PC-3 (cell line): ENCODE data around the gene KCNJ5. TPM values are rescaled to one million over a fixed set of nuclear protein-coding genes. Genes with fewer than 3 reads are reported as not detected.

Experiments
- ATAC-seq: fragments of 200-7000 bp; cut with Tn5 transposase; 2 replicates; pipeline ENCODE4 v1.9.1; 2020; ENCODE audit warnings: mild to moderate bottlenecking, moderate library complexity
- BruUV-seq: library from RNA; stranded (reverse); fragments of 400-500 nt; replicated peaks from 2 replicates; lab custom pipeline; 2021; lab: Mats Ljungman, UMichigan
- CTCF ChIA-PET: fragments of 300-600 bp; sonication (Branson Sonifier 250); formaldehyde crosslinking; loops from one replicate; lab custom pipeline; 2022; ENCODE audit warnings: antibody characterized with exemption; lab: Charles Lee
- POLR2A ChIA-PET: fragments of 300-600 bp; sonication (Branson Sonifier 250); formaldehyde crosslinking; loops from one replicate; lab custom pipeline; 2022; ENCODE audit warnings: antibody characterized with exemption; ENCODE audit not compliant: unreplicated experiment; lab: Charles Lee
- DNase-seq: peaks from one replicate; pipeline ENCODE4 v3.0.0-alpha.2; 2015
- H2AFZ ChIP-seq: fragments of 300-600 bp; sonication (generic); 2 replicates; pipeline ENCODE4 v1.6.0; 2016; ENCODE audit warnings: antibody characterized with exemption, low read length
- H3F3A ChIP-seq: fragments of 300-600 bp; sonication (generic); one replicate; pipeline ENCODE4 v1.6.0; 2017; ENCODE audit warnings: antibody characterized with exemption, low read length, control low read depth, mild to moderate bottlenecking; ENCODE audit not compliant: unreplicated experiment
- H3K27ac ChIP-seq: fragments of 300-600 bp; sonication (generic); 2 replicates; pipeline ENCODE4 v1.5.1; 2016; ENCODE audit warnings: mild to moderate bottlenecking, low read length
- H3K27me3 ChIP-seq: fragments of 300-600 bp; sonication (generic); 2 replicates; pipeline ENCODE4 v1.6.1; 2016; ENCODE audit warnings: low read length, mixed read lengths
- H3K36me3 ChIP-seq: fragments of 300-600 bp; sonication (generic); 2 replicates; pipeline ENCODE4 v1.6.1; 2016; ENCODE audit warnings: low read depth, mixed run types, low read length, mixed read lengths
- H3K4me1 ChIP-seq: fragments of 300-600 bp; sonication (generic); 2 replicates; pipeline ENCODE4 v1.5.1; 2016; ENCODE audit warnings: low read length; ENCODE audit not compliant: insufficient read depth
- H3K4me2 ChIP-seq: fragments of 300-600 bp; sonication (generic); 2 replicates; pipeline ENCODE4 v1.6.0; 2016; ENCODE audit warnings: low read length
- H3K4me3 ChIP-seq: fragments of 300-600 bp; sonication (generic); 2 replicates; pipeline ENCODE4 v1.5.1; 2016; ENCODE audit warnings: mild to moderate bottlenecking, low read length, mixed read lengths
- H3K79me2 ChIP-seq: fragments of 300-600 bp; sonication (generic); 2 replicates; pipeline ENCODE4 v1.6.1; 2017; ENCODE audit warnings: low read length, mixed read lengths
- H3K9ac ChIP-seq: fragments of 300-600 bp; sonication (generic); 2 replicates; pipeline ENCODE4 v1.6.0; 2016; ENCODE audit warnings: mild to moderate bottlenecking, low read length
- H3K9me2 ChIP-seq: fragments of 300-600 bp; sonication (generic); replicated peaks from 2 replicates; pipeline ENCODE4 v1.6.1; 2016; ENCODE audit warnings: mixed run types, low read length, mixed read lengths
- H3K9me3 ChIP-seq: fragments of 300-600 bp; sonication (generic); 2 replicates; pipeline ENCODE4 v1.6.1; 2016; ENCODE audit warnings: low read length, mixed read lengths
- H4K20me1 ChIP-seq: fragments of 300-600 bp; sonication (generic); 2 replicates; pipeline ENCODE4 v1.6.1; 2016; ENCODE audit warnings: low read length, mixed read lengths
- CTCF ChIP-seq: fragments of 300-600 bp; sonication (generic); conservative IDR thresholded peaks from 2 replicates; pipeline ENCODE4 v1.5.1; 2017; ENCODE audit warnings: antibody characterized with exemption, low read depth, mild to moderate bottlenecking, low read length
- EZH2 ChIP-seq: fragments of 300-600 bp; sonication (generic); IDR thresholded peaks from one replicate; pipeline ENCODE4 v1.6.1; 2017; ENCODE audit warnings: antibody characterized with exemption, mild to moderate bottlenecking, low read length; ENCODE audit not compliant: unreplicated experiment
- EZH2phosphoT487 ChIP-seq: fragments of 300-600 bp; sonication (generic); IDR thresholded peaks from 2 replicates; pipeline ENCODE4 v1.6.1; 2018; ENCODE audit warnings: mild to moderate bottlenecking, antibody characterized with exemption, low read length, borderline replicate concordance
- intact Hi-C: fragments of 100-400 bp; cut with micrococcal nuclease; formaldehyde crosslinking; loops from 2 replicates; pipeline ENCODE4 v1.9.0; 2023
- total RNA-seq: library from RNA; depleted of rRNA; stranded (reverse); fragments of >200 nt; gene quantifications from 2 replicates; pipeline ENCODE4 v1.2.3, GENCODE V29; 2014

KCNJ5 gene
- total RNA-seq, 1 experiment from 2014 or later: not detected

DNA sequence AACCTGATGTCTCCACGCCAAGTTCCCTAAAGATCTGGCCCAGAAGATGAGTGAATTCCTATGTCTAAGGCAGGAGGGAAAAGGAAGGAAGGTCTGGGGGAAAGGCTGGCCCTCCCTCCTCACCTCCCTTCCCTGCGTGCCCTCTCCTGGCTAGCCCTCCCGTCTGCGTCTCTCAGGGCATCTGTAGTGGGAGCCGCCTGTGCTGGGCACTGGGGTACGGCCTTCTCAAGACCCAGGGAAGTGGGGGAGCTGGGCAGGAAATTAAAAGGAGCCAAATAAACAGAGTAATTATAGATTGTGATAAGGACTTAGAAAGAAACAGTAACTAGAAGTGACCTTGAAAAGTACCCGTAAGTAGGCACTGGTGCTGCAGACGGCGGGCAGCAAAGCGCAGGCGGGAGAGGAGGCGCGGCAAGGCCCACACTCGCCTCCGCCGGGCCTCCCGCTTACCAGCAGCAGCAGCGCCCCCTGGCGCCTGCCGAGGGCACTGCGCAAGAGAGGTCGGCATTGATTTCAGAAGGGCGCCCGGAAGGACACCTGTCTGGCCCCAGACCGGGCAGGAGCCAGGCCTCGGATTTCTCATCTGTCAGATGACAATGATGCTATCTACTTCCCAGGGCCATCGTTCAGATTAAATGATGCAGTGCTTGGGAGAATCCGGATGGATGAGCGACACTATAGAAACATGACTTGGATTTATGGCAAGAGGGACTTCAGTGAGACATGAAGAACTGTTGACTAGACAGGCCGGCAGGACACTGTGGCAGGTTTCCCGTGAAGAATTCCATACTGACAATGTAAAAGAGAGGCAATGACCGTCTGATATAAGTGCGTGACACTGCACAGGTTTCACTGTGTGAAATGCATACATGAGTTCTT, 31.4 kb upstream of the KCNJ5 start:
- POLR2A ChIA-PET: no interaction called here
- Histone ChIP-seq H3K4me2 (no peak overlapping the region), H3K9ac (no peak overlapping the region), H3K27me3 (peaks cover 5% of the 10 kb centered on the region; the same call in 1 of the 2 replicates), H2AFZ (no peak overlapping the region), H3K36me3 (no peaks in the 10 kb centered on the region), H3K4me3 (no peak overlapping the region), H3F3A (no peaks in the 10 kb centered on the region), H3K9me3 (no peaks in the 10 kb centered on the region), H4K20me1 (no peaks in the 10 kb centered on the region), H3K79me2 (no peaks in the 10 kb centered on the region), H3K9me2 (no peaks in the 10 kb centered on the region), H3K4me1 (peaks cover 14% of the 10 kb centered on the region), H3K27ac (no peak overlapping the region)
- CTCF ChIA-PET: no interaction called here
- ATAC-seq (peak; percentile 76), DNase-seq (peak; percentile 73)
- BruUV-seq: no TSS peak
- TF ChIP-seq CTCF (peak; percentile 96), EZH2phosphoT487 (no peak)
- intact Hi-C loops: no loop called here

DNA sequence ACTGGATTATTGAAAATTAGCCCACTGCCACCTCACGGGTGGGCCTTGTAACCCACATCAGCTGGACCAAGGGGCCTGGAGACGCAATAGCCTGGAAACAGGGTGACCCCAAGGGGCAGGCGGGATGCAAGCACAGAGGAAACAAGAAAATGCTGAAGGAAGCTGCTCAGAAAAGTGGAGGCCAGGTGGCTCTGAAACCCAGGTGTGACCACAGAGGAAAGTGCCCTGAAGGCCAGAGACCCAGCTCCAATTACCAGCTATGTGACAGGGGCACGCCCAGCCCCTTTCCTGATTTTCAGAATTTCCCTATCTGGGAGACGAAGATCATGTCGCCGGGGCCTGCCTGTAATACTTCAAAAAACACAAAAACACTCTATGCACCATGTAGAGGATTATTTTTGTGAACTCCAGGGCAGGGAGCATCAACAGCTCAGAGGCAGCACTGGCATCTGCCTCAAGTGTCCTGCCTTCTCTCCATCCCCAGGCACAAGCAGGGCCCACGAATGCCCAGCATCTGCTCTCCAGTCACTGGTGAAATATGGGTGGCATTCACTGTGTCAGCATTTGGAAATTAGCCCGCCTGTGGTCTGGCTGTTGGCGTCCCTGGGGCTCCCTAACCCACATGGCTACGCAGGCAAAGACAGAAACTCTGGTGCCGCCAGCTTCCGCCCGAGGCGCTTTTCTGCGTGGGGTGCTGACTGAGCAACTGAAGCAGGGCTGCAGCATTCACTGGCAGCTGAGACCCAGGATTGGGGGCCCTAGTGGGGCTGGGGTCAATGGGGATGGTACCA, 30.4 kb upstream of the KCNJ5 start:
- Histone ChIP-seq H3K9me2 (no peaks in the 10 kb centered on the region), H3K27me3 (peaks cover 5% of the 10 kb centered on the region; the same call in 1 of the 2 replicates), H3K36me3 (no peaks in the 10 kb centered on the region), H3K4me2 (no peak overlapping the region), H3F3A (no peaks in the 10 kb centered on the region), H3K27ac (no peak overlapping the region), H3K4me1 (peaks cover 15% of the 10 kb centered on the region), H3K4me3 (no peak overlapping the region), H3K9ac (no peak overlapping the region), H3K9me3 (no peaks in the 10 kb centered on the region), H2AFZ (no peak overlapping the region), H4K20me1 (no peaks in the 10 kb centered on the region), H3K79me2 (no peaks in the 10 kb centered on the region)
- ATAC-seq (no peak), DNase-seq (no peak)
- BruUV-seq: no TSS peak
- ChIA-PET POLR2A (no interaction called here), CTCF (no interaction called here)
- no peak for TF ChIP-seq CTCF
- TF ChIP-seq EZH2: no peak
- no peak for TF ChIP-seq EZH2phosphoT487
- intact Hi-C loops: no loop called here
